CD14-positive monocyte (primary cell): ENCODE data around the gene CDK7. TPM values are rescaled to one million over a fixed set of nuclear protein-coding genes. Genes with fewer than 3 reads are reported as not detected.

ENCODE experiments used
- DNase-seq, 3 donors: peaks; one replicate each; pipeline ENCODE4 v3.0.0-alpha.2; 2011 to 2022
- H2AFZ ChIP-seq: 2 replicates; pipeline ENCODE4 v1.6.0; 2012; ENCODE audit warnings: mild to moderate bottlenecking, low read depth, low read length, inconsistent platforms; ENCODE audit not compliant: insufficient read depth, poor library complexity, severe bottlenecking
- H3K27ac ChIP-seq, 2 donors: 1 replicate in 1 of 2; 2 replicates in 1 of 2; pipeline ENCODE4 v1.5.1; 2012 to 2013; ENCODE audit warnings: low read length in 2 of 2, control low read depth in 1 of 2, inconsistent platforms in 1 of 2, low read depth in 1 of 2, mild to moderate bottlenecking in 1 of 2
- H3K27me3 ChIP-seq, 2 donors: one replicate each; pipeline versions ENCODE4 v1.6.0 to v1.6.1; 2011 to 2013; ENCODE audit warnings: low read length in 2 of 2; ENCODE audit not compliant: control insufficient read depth in 2 of 2, insufficient read depth in 2 of 2
- H3K36me3 ChIP-seq, 2 donors: replicated peaks in 1 of 2; 1 replicate in 1 of 2; 2 replicates in 1 of 2; pipeline versions ENCODE4 v1.5.1 to v1.6.1; 2012 to 2013; ENCODE audit warnings: low read length in 2 of 2, control low read depth in 1 of 2, inconsistent platforms in 1 of 2, mild to moderate bottlenecking in 1 of 2; ENCODE audit not compliant: insufficient read depth in 2 of 2, control insufficient read depth in 1 of 2
- H3K4me1 ChIP-seq, 2 donors: 1 replicate in 1 of 2; 2 replicates in 1 of 2; pipeline versions ENCODE4 v1.5.1 to v1.6.1; 2012 to 2013; ENCODE audit warnings: low read length in 2 of 2, control low read depth in 1 of 2, inconsistent platforms in 1 of 2, mild to moderate bottlenecking in 1 of 2, moderate library complexity in 1 of 2; ENCODE audit not compliant: insufficient read depth in 2 of 2, control insufficient read depth in 1 of 2
- H3K4me2 ChIP-seq: replicated peaks from 2 replicates; pipeline ENCODE3; 2012; ENCODE audit warnings: low read length, moderate library complexity, mild to moderate bottlenecking; ENCODE audit not compliant: poor library complexity, severe bottlenecking; ENCODE audit errors: extremely low read depth
- H3K4me3 ChIP-seq, 3 experiments: fragments of 200-600 bp in 1 of 3; sonication (generic) in 1 of 3; replicated peaks in 1 of 3; 1 replicate in 2 of 3; 2 replicates in 1 of 3; pipeline ENCODE4 v1.5.1; 2011 to 2013; ENCODE audit warnings: low read length in 3 of 3, mild to moderate bottlenecking in 3 of 3, control low read depth in 2 of 3, low read depth in 2 of 3, inconsistent platforms in 1 of 3, moderate library complexity in 1 of 3
- H3K79me2 ChIP-seq: 2 replicates; pipeline ENCODE4 v1.6.0; 2012; ENCODE audit warnings: mild to moderate bottlenecking, control low read depth, inconsistent platforms, low read length, moderate library complexity; ENCODE audit not compliant: insufficient read depth
- H3K9ac ChIP-seq: 2 replicates; pipeline ENCODE4 v1.6.0; 2017; ENCODE audit warnings: low read length, mild to moderate bottlenecking; ENCODE audit not compliant: insufficient read depth, poor library complexity, severe bottlenecking
- H3K9me3 ChIP-seq, 2 donors: replicated peaks in 1 of 2; 1 replicate in 1 of 2; 2 replicates in 1 of 2; pipeline versions ENCODE4 v1.5.1 to v1.6.1; 2012 to 2013; ENCODE audit warnings: low read length in 2 of 2, control low read depth in 1 of 2; ENCODE audit not compliant: control insufficient read depth in 1 of 2, insufficient read depth in 1 of 2
- H4K20me1 ChIP-seq: 2 replicates; pipeline ENCODE4 v1.6.0; 2012; ENCODE audit warnings: mild to moderate bottlenecking, low read length, control low read depth, moderate library complexity; ENCODE audit not compliant: insufficient read depth
- H3K27ac Mint-ChIP-seq, 7 donors: one replicate each; pipeline ENCODE4 v1.8.0; 2020; ENCODE audit warnings: mild to moderate bottlenecking in 7 of 7, mixed read lengths in 7 of 7, moderate library complexity in 6 of 7, inconsistent platforms in 2 of 7
- H3K27me3 Mint-ChIP-seq, 3 donors: one replicate each; pipeline ENCODE4 v1.8.0; 2021 to 2022; ENCODE audit warnings: low read depth in 3 of 3, mild to moderate bottlenecking in 3 of 3, mixed read lengths in 3 of 3, moderate library complexity in 3 of 3, inconsistent platforms in 1 of 3
- H3K36me3 Mint-ChIP-seq, 2 donors: one replicate each; pipeline ENCODE4 v1.8.0; 2020; ENCODE audit warnings: mixed read lengths in 2 of 2, inconsistent platforms in 1 of 2, mild to moderate bottlenecking in 1 of 2
- H3K4me1 Mint-ChIP-seq: one replicate; pipeline ENCODE4 v1.8.0; 2020; ENCODE audit warnings: mild to moderate bottlenecking, mixed read lengths
- H3K4me3 Mint-ChIP-seq, 2 donors: one replicate each; pipeline ENCODE4 v1.8.0; 2020; ENCODE audit warnings: mild to moderate bottlenecking in 2 of 2, mixed read lengths in 2 of 2, moderate library complexity in 1 of 2
- H3K9me3 Mint-ChIP-seq, 7 donors: one replicate each; pipeline ENCODE4 v1.8.0; 2020 to 2022; ENCODE audit warnings: mixed read lengths in 7 of 7, mild to moderate bottlenecking in 6 of 7, moderate library complexity in 6 of 7, inconsistent platforms in 2 of 7
- WGBS: methylation state at CpG from one replicate; pipeline ENCODE4 v1.1.5; 2013; ENCODE audit warnings: missing lambda C conversion rate; ENCODE audit not compliant: insufficient coverage; 5-methylcytosine and 5-hydroxymethylcytosine counted together
- intact Hi-C, 2 donors: fragments of 100-400 bp; cut with micrococcal nuclease; formaldehyde crosslinking; loops; one replicate each; pipeline versions ENCODE4 v1.15.0 to v1.15.1; 2023
- polyA plus RNA-seq, 3 donors: library from polyadenylated mRNA; depleted of rRNA in 1 of 3; unstranded in 2 of 3; stranded (reverse) in 1 of 3; fragments of 300-500 nt in 2 of 3; fragments of >200 nt in 1 of 3; fragmentation: Illumina TruSeq in 2 of 3; gene quantifications; 1 replicate in 2 of 3; 2 replicates in 1 of 3; pipeline ENCODE4 v1.2.3, GENCODE V29; 2012 to 2021
- TF ChIP-seq, protein P1 (sequence below): fragments of 200-600 bp; IDR thresholded peaks from one replicate; pipeline ENCODE4 v1.8.0; 2022; ENCODE audit warnings: antibody characterized with exemption, mild to moderate bottlenecking

The CDK7 gene
- polyA plus RNA-seq, 3 donors: 12.4 to 20.4 (median 14.4) TPM

DNA sequence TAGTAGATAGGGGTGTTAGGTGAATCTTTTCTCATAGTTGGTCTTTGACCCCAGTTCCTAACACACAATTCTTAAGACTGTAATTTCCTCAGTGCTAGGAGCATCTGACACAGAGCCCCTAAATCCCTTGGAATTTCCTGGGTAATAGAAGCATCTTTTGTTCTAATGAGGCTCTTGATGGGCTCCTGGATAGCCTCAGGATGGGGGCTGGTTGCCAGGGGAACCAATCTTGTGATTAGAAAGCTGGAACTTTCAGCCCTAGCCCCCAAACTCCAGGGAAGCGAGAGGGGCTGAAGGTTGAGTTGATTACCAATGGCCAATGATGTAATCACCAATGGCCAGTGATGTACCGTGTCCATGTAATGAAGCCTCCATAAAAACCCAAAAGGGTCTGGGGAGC is 53.4 kb downstream of the CDK7 start:
- peak overlapping the region in 1 of 7 donors; percentile 16 for H3K27ac Mint-ChIP-seq
- Histone ChIP-seq H3K4me2 (no peak overlapping the region), H3K36me3 (peaks cover 13 to 33% of the 10 kb centered on the region in 2 donors), H2AFZ (no peak overlapping the region), H3K4me1 (no peaks in the 10 kb centered on the region), H3K4me3 (no peak overlapping the region), H4K20me1 (no peaks in the 10 kb centered on the region), H3K27ac (no peak overlapping the region), H3K9ac (no peak overlapping the region), H3K27me3 (no peaks in the 10 kb centered on the region), H3K79me2 (no peaks in the 10 kb centered on the region), H3K9me3 (no peaks in the 10 kb centered on the region)
- intact Hi-C loops: no loop called here
- H3K9me3 Mint-ChIP-seq: no peaks in the 10 kb centered on the region
- H3K4me3 Mint-ChIP-seq: no peak overlapping the region
- TF ChIP-seq, protein P1, sequence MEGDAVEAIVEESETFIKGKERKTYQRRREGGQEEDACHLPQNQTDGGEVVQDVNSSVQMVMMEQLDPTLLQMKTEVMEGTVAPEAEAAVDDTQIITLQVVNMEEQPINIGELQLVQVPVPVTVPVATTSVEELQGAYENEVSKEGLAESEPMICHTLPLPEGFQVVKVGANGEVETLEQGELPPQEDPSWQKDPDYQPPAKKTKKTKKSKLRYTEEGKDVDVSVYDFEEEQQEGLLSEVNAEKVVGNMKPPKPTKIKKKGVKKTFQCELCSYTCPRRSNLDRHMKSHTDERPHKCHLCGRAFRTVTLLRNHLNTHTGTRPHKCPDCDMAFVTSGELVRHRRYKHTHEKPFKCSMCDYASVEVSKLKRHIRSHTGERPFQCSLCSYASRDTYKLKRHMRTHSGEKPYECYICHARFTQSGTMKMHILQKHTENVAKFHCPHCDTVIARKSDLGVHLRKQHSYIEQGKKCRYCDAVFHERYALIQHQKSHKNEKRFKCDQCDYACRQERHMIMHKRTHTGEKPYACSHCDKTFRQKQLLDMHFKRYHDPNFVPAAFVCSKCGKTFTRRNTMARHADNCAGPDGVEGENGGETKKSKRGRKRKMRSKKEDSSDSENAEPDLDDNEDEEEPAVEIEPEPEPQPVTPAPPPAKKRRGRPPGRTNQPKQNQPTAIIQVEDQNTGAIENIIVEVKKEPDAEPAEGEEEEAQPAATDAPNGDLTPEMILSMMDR: no peak
- peaks cover 9% of the 10 kb centered on the region for H3K4me1 Mint-ChIP-seq
- no peak for DNase-seq
- no peaks in the 10 kb centered on the region for H3K27me3 Mint-ChIP-seq
- peaks cover 22 to 40% of the 10 kb centered on the region in 2 donors for H3K36me3 Mint-ChIP-seq
- no CpG with 5 or more reads among the region's 2 CpGs for WGBS

DNA sequence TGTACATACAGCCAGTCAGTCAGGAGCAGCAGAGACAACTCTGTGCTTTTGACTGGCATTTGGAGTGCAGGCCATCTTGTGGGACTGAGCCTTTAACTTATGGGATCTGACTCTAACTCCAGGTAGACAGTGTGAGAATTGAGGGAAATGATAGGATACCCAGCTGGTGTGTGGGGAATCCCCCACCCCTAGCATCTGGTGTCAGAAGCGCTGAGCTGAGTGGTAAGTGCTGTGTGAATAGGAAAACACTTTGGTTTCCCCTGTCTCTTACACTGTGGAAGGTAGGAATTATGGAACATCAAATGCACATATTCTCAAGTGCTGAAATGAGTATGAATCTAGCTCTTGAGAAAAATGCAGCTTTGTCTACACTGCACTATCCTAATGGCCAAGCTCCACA is 54.0 kb downstream of the CDK7 start:
- Mint-ChIP-seq H3K4me1 (peaks cover 9% of the 10 kb centered on the region), H3K27ac (peak overlapping the region in 1 of 7 donors; percentile 11), H3K9me3 (no peaks in the 10 kb centered on the region), H3K27me3 (no peaks in the 10 kb centered on the region), H3K4me3 (no peak overlapping the region), H3K36me3 (peaks cover 20 to 36% of the 10 kb centered on the region in 2 donors)
- Histone ChIP-seq H3K27ac (no peak overlapping the region), H3K79me2 (no peaks in the 10 kb centered on the region), H3K4me3 (no peak overlapping the region), H3K27me3 (no peaks in the 10 kb centered on the region), H3K4me2 (no peak overlapping the region), H3K9ac (no peak overlapping the region), H3K9me3 (no peaks in the 10 kb centered on the region), H4K20me1 (no peaks in the 10 kb centered on the region), H3K36me3 (peaks cover 11 to 30% of the 10 kb centered on the region in 2 donors), H2AFZ (no peak overlapping the region), H3K4me1 (no peaks in the 10 kb centered on the region)
- no peak for DNase-seq
- WGBS: no CpG with 5 or more reads among the region's 1 CpG
- TF ChIP-seq, protein P1: no peak
- intact Hi-C loops: no loop called here
